HL-60 (cell line): ENCODE data around the gene TMTC1.

Source experiments
- CTCF ChIP-seq: IDR thresholded peaks from one replicate; pipeline ENCODE4 v1.5.1; 2011; ENCODE audit warnings: low read length, control low read depth, inconsistent platforms; ENCODE audit not compliant: insufficient read depth
- GABPA ChIP-seq: IDR thresholded peaks from 2 replicates; pipeline ENCODE4 v1.6.1; 2012; ENCODE audit warnings: low read depth
- POLR2AphosphoS5 ChIP-seq: IDR thresholded peaks from 2 replicates; pipeline ENCODE4 v1.6.1; 2012; ENCODE audit warnings: low read depth
- REST ChIP-seq: IDR thresholded peaks from 2 replicates; pipeline ENCODE4 v1.6.1; 2012; ENCODE audit warnings: low read depth; ENCODE audit not compliant: insufficient replicate concordance
- SPI1 ChIP-seq: IDR thresholded peaks from 2 replicates; pipeline ENCODE4 v1.6.1; 2012; ENCODE audit warnings: low read depth, mild to moderate bottlenecking, borderline replicate concordance

GRCh38 chr12:29690728-29691127, 93.0 kb downstream of the TMTC1 start:
- TF ChIP-seq CTCF = no peak
- no peak for TF ChIP-seq REST
- TF ChIP-seq SPI1 = no peak
- no peak for TF ChIP-seq GABPA
- TF ChIP-seq POLR2AphosphoS5 = no peak
